ENCODE measurements around the gene PMS1.
A peak's percentile ranks its signal among the peaks of the same experiment; 100 is the strongest.
"Not testable (repeated sequence)": the region's sequence is repeated elsewhere in the genome, so short reads cannot be mapped to it uniquely, and the experiment has no call there.

Gene PMS1

DNA sequence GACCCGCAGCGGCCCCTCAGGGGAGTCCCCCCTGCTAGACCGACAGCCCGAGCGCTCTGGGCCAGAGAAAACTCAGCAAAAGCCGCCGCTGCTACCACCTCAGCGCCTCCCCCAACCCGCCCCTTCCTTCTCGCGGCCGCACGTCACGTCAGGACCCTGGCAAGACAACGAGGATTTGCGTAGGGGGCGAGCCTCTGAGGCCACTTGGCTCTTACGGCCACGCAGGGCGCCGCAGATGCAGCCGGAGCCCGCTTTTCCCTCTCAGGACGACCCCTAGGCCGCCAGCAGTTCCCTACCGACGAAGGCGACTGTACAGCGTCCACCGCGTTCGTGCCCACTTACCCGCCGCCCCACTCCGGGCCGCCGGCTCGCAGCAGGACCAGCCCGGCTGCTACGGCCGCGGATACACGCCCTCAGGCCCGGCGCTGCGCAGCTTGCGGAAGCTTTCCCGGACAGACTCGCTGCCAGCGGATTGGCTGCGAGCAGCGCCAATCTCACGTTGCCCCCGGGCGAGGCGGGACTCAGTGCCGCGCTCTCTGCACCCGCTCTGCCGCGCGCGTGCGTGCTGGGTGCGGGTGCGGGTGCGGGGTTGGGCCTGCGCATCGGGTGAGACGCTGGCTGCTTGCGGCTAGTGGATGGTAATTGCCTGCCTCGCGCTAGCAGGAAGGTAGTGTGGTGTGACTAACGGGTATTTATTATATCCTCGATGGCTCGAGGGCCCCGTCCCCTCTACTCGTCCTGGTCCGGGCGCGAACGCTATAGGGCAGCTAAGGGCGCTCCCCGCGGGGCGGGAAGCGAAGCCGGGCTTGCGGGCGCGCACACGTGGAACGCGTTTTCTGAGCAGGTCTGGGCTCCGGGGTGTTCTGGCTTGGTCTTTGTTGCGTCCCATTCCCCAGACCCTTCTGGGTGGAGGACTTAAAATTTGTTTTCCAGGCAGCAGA, at the start of gene PMS1, which contains the start of gene ORMDL1:
Gene PMS1, plus strand, starts transcription at position 524 of the 941 bp plus-strand sequence. CDS start 7,360 bp downstream, outside the sequence.
Gene ORMDL1, minus strand, starts transcription at position 413 of the 941 bp plus-strand sequence. CDS start 1,744 bp downstream, outside the sequence.
- peak; percentile 89 for DNase-seq

GRCh38 chr2:189751080-189751658, 33.1 kb upstream of the PMS1 start:
- DNase-seq: no peak

DNA sequence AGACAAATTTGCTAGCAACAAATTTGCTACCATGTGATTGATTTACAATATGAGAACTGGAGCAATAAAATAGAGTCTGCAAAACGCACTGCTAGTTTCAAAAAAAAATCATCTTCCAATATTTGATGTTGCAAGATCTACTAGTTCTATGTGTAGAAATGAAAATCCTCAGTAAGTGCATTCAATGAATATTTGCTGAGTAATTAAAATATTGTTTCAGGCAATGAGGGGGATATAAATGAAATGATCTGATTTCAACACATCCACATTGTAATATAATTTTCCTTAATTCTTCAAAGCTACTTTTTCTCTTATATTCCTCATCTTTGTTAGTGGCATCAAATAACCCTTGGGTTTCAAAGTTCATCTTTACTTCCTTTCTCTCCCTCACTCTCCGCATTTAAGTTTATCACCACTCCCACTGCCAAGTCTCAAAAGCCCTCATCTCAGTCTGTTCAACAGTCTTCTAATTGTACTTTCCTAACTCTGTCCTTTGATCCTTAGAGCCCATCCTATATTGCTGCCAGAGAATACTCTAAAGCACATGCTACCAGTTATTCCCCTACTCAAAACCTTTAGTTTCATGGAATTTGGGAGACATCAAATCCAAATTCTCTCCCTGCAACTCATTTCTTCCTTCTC, 27.8 kb upstream of the PMS1 start:
- DNase-seq: no peak

DNA sequence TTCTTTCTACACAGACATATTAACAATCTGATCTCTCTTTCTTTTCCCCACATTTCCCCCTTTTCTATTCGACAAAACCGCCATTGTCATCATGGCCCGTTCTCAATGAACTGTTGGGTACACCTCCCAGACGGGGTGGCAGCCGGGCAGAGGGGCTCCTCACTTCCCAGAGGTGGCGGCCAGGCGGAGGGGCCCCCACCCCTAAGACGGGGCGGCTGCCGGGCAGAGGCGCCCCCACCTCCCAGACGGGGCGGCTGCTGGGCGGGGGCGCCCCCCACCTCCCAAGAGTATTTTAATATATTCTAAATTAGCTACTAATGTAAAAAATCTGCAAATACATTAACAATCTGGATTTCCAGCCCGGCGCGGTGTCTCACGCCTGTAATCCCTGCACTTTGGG, 24.1 kb upstream of the PMS1 start:
- DNase-seq: not testable (repeated sequence)

GRCh38 chr2:189762229-189762550, 22.1 kb upstream of the PMS1 start:
- DNase-seq: no peak

GRCh38 chr2:189762551-189763298, 21.5 kb upstream of the PMS1 start, which contains the start of gene OSGEPL1:
Gene OSGEPL1, minus strand, starts transcription at chr2:189762792. Its CDS starts 1,152 bp downstream, at chr2:189761640.
- DNase-seq: peak; percentile 78

DNA sequence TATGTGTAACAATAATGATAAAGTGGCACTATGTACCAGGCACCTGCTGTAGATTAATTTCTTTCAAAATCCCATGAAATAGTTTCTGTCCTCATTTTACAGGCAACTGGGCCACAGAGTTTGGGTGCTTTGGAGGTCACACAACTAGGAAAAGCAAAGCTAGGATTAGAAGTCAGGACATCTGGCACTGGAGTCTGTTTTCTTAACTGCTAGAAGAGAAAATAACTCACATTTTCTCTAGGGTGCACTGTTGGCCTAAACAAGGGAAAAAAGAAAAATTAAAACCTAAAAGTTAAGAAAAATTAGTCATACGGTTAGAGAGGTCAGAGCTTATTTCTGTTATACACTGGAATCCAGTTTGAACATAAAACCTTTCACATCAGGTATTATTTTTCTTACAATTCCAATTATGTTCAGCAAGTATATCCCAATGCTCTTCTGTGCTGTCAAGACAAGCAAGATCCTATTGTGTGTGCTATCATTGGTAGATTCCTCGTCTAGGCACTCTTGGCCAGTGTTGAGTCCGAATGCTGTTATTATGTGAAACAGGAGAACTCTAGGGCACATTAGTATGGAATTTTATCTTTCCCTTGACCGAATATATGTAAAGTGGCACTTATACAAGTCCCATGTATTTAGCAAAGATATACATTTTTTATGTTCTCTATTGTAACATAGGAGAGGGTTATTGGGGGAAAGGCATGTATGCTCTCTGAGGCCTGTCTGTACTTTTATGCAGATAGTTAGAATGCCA, 20.2 kb upstream of the PMS1 start:
- no peak for DNase-seq

DNA sequence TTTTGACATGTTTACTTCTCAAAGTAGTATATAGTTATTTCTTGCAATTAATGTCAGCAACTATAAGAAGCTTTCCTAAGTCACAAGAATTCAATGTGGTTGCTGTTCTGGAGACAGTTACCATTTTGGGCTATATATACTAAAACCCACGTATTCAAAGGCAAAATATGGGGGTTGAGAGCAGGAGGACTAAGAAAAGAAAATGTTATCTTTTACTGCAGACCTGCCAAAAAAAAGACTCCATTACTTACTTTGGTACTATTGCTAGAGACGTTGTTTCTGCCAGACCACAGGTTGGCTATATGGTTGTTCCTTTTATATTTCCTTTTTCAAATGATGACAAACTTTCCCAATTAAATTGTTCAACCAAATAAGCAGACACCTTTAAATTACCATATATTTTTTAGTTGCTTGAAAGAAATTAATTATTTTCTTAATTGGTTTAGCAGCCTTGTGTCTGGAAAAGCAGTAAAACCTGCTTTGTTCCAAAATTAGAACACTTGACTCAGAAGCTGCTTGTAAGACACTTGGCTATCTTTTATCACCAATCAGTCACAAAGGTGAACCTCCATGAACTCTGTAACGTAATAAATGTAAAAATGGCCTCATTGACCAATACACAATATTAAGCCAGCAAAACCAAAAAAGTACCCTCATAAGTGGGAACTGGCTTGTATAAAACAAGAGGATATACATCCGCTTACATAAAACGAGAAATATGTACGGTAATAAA, 13.5 kb upstream of the PMS1 start:
- no peak for DNase-seq

DNA sequence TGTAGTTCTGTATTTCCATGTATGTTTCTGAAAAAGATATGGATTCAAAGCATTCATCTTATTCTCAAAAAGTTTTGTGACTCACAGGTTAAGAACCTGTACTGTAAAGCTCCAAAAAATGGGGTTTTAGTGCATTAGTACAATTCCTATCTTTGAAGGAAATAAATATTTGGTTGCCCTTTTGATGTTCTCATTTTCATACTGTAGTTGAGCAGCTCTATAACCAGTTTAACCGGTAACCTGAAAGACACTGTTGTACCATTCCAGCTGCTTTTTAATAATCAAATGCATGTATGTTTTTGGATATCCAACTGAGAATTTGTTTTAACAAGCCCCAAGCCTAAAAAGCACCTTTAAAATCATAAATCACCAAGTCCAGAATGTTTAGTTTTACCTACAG, 12.0 kb upstream of the PMS1 start:
- DNase-seq: no peak

GRCh38 chr2:189782221-189782671, 2.0 kb upstream of the PMS1 start:
- no peak for DNase-seq

GRCh38 chr2:189783451-189783926, 761 bp upstream of the PMS1 start:
- DNase-seq: no peak

GRCh38 chr2:189791338-189792042, 7.2 kb downstream of the PMS1 start:
- no peak for DNase-seq

DNA sequence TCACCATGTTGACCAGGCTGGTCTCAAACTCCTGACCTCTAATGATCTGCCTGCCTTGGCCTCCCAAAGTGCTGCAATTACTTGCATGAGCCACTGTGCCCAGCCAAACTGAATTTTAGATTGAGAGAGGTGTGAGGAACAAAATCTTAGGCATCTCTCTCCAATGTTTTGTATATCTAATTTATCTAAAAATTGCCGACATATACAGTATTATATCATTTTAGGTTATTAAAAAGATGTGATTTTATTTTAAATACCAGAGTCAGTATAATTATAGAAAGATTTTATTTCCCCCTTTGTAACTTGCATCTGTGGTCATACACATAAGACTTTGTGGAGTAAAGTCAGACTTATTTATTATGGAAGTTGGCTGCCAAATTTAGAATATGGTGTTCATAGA, 10.1 kb downstream of the PMS1 start:
- DNase-seq: no peak

DNA sequence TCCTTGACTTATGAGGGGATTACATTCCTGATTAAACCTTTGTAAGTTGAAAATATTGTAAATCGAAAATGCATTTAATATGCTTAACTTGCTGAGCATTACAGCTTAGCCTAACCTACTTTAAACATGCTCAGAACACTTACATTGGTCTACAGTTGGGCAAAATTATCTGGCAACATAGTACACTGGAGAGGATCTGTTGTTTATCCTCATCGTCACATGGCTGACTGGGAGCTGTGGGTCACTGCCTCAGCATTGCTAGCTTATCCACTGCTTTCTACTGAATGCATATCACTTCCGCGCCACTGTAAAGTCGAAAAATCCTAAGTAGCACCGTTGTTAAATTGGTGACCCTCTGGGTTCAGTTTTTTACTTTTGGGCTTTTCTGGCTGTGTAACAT, 13.7 kb downstream of the PMS1 start:
- DNase-seq: no peak

- peak; percentile 25 for DNase-seq
Measured at GRCh38 chr2:189798312-189799029, 14.2 kb downstream of the PMS1 start.

DNA sequence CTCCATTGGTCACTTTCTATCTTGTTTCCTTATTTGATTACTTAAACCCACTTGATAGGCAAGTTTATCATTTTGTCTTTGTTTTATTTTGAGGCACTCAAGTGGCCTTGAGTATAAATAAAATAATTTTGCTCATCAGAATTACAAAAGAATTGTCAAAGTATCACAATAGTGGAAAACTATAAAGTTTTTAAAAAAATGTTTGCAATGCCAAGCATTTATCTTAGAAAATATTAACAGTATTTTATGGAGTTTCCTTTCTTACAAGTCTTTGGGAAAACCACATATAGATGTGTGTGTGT, 14.7 kb downstream of the PMS1 start:
- no peak for DNase-seq

- DNase-seq: no peak
Measured at GRCh38 chr2:189799531-189799930, 15.3 kb downstream of the PMS1 start.

DNA sequence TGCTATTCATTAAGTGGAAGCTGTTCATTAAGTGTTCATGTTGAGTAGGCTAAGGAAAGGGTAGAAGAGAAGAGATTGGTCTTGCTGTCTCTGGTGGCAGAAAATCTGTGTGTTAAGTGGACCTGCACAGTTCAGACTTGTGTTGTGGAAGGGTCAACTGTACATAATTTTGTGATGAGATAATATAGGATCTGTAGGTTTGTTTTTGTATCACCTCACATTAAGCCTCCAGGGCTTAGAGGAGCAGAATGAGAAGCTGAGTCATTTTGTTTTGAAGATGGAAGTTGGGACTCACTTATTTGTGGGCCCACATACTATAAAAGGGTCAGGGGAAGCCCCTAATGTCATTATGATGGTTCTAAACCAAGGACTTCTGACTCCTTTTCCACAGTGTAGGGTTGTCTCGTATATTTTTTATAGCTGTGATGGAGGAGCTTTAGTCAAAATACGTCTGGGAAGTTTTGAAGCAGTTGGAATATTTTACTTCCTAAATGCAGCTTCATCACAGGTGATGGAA, 18.2 kb downstream of the PMS1 start:
- DNase-seq: no peak

DNA sequence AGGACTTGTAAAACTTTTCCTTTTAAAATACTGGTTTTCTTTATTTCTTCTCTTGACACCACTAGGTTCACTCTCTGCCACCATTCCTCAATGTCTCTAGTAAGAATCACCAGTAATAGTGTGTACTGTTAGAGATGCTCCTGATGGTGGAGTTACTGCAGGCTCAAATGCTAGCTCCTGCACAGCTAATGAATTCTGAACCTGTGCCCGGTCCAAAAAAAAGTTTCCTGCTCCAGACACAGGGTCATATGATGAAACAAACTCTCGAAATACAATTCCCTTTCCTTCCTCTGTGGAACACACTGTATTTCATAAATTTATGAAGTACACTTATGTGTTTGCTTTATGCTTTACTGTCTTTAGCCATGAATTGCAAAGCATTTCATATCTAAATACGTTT, 19.2 kb downstream of the PMS1 start:
- DNase-seq: no peak

Measured in amniotic stem cell (primary cell).